Natural killer cell (primary cell): ENCODE data around the gene C7. TPM values are rescaled to one million over a fixed set of nuclear protein-coding genes. Genes with fewer than 3 reads are reported as not detected.
"Not testable (repeated sequence)": the region's sequence is repeated elsewhere in the genome, so short reads cannot be mapped to it uniquely, and the experiment has no call there.

Experiments
- ATAC-seq, 3 donors: fragments of 150-1000 bp in 2 of 3; fragments of 200-7000 bp in 1 of 3; cut with Tn5 transposase; 1 replicate in 1 of 3; 2 replicates in 2 of 3; pipeline ENCODE4 v1.10.0; 2021; ENCODE audit warnings: mild to moderate bottlenecking in 2 of 3, moderate library complexity in 2 of 3
- DNase-seq, 2 donors: peaks; one replicate each; pipeline versions ENCODE4 v3.0.0 to v3.0.0-alpha.2; 2013 to 2021; ENCODE audit warnings: mixed read lengths in 1 of 2
- H3K27ac ChIP-seq: one replicate; pipeline ENCODE4 v1.5.1; 2013; ENCODE audit warnings: mild to moderate bottlenecking, low read length
- H3K27me3 ChIP-seq: one replicate; pipeline ENCODE4 v1.6.1; 2013; ENCODE audit warnings: low read length; ENCODE audit not compliant: control insufficient read depth, insufficient read depth
- H3K36me3 ChIP-seq: one replicate; pipeline ENCODE4 v1.6.1; 2013; ENCODE audit warnings: low read length; ENCODE audit not compliant: control insufficient read depth, insufficient read depth
- H3K4me1 ChIP-seq: one replicate; pipeline ENCODE4 v1.6.1; 2013; ENCODE audit warnings: low read length; ENCODE audit not compliant: control insufficient read depth, insufficient read depth
- H3K4me3 ChIP-seq: one replicate; pipeline ENCODE4 v1.5.1; 2013; ENCODE audit warnings: low read length
- H3K9me3 ChIP-seq: one replicate; pipeline ENCODE4 v1.6.1; 2013; ENCODE audit warnings: low read length; ENCODE audit not compliant: control insufficient read depth, insufficient read depth
- H3K27ac Mint-ChIP-seq, 2 donors: one replicate each; pipeline ENCODE4 v1.8.0; 2022; ENCODE audit warnings: mild to moderate bottlenecking in 2 of 2, mixed read lengths in 2 of 2, moderate library complexity in 1 of 2
- H3K27me3 Mint-ChIP-seq, 2 donors: one replicate each; pipeline ENCODE4 v1.8.0; 2022; ENCODE audit warnings: low read depth in 2 of 2, mixed read lengths in 2 of 2
- H3K36me3 Mint-ChIP-seq: one replicate; pipeline ENCODE4 v1.8.0; 2022; ENCODE audit warnings: mixed read lengths
- H3K4me1 Mint-ChIP-seq, 2 donors: one replicate each; pipeline ENCODE4 v1.8.0; 2022; ENCODE audit warnings: mixed read lengths in 2 of 2
- H3K4me3 Mint-ChIP-seq: one replicate; pipeline ENCODE4 v1.8.0; 2022; ENCODE audit warnings: mild to moderate bottlenecking, moderate library complexity, mixed read lengths
- H3K9me3 Mint-ChIP-seq, 2 donors: one replicate each; pipeline ENCODE4 v1.8.0; 2022; ENCODE audit warnings: mixed read lengths in 2 of 2
- WGBS: methylation state at CpG from one replicate; pipeline ENCODE4 v1.1.7; 2013; ENCODE audit warnings: missing lambda C conversion rate; ENCODE audit not compliant: insufficient coverage; 5-methylcytosine and 5-hydroxymethylcytosine counted together
- intact Hi-C: fragments of 100-400 bp; cut with micrococcal nuclease; formaldehyde crosslinking; loops from one replicate; pipeline ENCODE4 v1.14.2; 2022
- total RNA-seq, 4 donors: library from RNA; stranded (reverse); fragments of 120-200 nt in 1 of 4; gene quantifications; one replicate each; pipeline versions ENCODE4 v1.2.3 to v1.2.4, GENCODE V29; 2013 to 2022
- TF ChIP-seq, protein P1 (sequence below): fragments of 200-600 bp; IDR thresholded peaks from one replicate; pipeline ENCODE4 v1.8.0; 2022; ENCODE audit warnings: antibody characterized with exemption

C7 gene
- total RNA-seq, 3 donors from 2014 or later (not counting 1 experiment from before 2014, with no cell fraction given) = not detected

DNA sequence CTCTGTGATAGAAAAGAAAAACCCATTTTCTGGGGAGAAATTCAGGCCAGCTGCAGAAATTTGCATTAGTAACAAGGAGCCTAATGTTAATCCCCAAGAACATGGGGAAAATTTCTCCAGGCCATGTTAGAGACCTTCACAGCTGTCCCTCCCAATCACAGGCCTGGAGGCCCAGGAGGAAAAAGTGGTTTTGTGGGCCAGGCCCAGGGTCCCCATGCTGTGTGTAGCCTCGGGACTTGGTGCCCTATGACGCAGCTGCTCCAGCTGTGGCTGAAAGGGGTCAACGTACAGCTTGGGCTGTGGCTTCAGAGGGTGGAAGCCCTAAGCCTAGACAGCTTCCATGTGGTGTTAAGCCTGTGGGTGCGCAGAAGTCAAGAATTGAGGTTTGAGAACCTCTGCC is 27.0 kb upstream of the C7 start:
- Histone ChIP-seq H3K36me3 (no peaks in the 10 kb centered on the region), H3K27me3 (no peaks in the 10 kb centered on the region), H3K9me3 (peaks cover 3% of the 10 kb centered on the region), H3K4me1 (no peaks in the 10 kb centered on the region), H3K27ac (no peak overlapping the region), H3K4me3 (no peak overlapping the region)
- H3K4me1 Mint-ChIP-seq = no peaks in the 10 kb centered on the region
- ATAC-seq (no peak), DNase-seq (no peak)
- intact Hi-C loops = no loop called here
- no peaks in the 10 kb centered on the region for H3K36me3 Mint-ChIP-seq
- no peak overlapping the region for H3K27ac Mint-ChIP-seq
- peaks cover 4 to 10% of the 10 kb centered on the region in 2 donors for H3K27me3 Mint-ChIP-seq
- H3K9me3 Mint-ChIP-seq = no peaks in the 10 kb centered on the region
- H3K4me3 Mint-ChIP-seq = no peak overlapping the region
- 84% methylated on average over 4 of the region's 4 CpGs for WGBS
- TF ChIP-seq, protein P1, sequence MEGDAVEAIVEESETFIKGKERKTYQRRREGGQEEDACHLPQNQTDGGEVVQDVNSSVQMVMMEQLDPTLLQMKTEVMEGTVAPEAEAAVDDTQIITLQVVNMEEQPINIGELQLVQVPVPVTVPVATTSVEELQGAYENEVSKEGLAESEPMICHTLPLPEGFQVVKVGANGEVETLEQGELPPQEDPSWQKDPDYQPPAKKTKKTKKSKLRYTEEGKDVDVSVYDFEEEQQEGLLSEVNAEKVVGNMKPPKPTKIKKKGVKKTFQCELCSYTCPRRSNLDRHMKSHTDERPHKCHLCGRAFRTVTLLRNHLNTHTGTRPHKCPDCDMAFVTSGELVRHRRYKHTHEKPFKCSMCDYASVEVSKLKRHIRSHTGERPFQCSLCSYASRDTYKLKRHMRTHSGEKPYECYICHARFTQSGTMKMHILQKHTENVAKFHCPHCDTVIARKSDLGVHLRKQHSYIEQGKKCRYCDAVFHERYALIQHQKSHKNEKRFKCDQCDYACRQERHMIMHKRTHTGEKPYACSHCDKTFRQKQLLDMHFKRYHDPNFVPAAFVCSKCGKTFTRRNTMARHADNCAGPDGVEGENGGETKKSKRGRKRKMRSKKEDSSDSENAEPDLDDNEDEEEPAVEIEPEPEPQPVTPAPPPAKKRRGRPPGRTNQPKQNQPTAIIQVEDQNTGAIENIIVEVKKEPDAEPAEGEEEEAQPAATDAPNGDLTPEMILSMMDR = no peak

DNA sequence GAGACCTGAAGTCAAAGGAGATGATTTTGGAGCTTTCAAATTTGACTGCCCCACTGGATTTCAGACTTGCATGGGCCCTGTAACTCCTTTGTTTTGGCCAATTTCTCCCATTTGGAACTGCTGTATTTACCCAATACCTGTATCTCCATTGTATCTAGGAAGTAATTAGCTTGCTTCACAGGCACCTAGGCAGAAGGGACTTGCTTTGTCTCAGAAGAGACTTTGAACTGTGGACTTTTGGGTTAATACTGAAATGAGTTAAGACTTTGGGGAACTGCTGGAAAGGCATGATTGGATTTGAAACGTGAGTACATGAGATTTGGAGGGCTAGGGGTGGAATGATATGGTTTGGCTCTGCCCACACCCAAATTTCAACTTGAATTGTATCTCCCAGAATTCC is 26.2 kb upstream of the C7 start:
- H3K4me1 ChIP-seq, intact Hi-C loops, H3K4me3 Mint-ChIP-seq, H3K9me3 Mint-ChIP-seq, H3K36me3 ChIP-seq, H3K4me3 ChIP-seq, ATAC-seq, H3K36me3 Mint-ChIP-seq, H3K9me3 ChIP-seq, H3K27ac ChIP-seq, DNase-seq, H3K27ac Mint-ChIP-seq, H3K27me3 ChIP-seq, H3K4me1 Mint-ChIP-seq: not testable (repeated sequence)
- WGBS = 86% methylated on average over 1 of the region's 1 CpG
- peaks cover 5 to 11% of the 10 kb centered on the region in 2 donors for H3K27me3 Mint-ChIP-seq

DNA sequence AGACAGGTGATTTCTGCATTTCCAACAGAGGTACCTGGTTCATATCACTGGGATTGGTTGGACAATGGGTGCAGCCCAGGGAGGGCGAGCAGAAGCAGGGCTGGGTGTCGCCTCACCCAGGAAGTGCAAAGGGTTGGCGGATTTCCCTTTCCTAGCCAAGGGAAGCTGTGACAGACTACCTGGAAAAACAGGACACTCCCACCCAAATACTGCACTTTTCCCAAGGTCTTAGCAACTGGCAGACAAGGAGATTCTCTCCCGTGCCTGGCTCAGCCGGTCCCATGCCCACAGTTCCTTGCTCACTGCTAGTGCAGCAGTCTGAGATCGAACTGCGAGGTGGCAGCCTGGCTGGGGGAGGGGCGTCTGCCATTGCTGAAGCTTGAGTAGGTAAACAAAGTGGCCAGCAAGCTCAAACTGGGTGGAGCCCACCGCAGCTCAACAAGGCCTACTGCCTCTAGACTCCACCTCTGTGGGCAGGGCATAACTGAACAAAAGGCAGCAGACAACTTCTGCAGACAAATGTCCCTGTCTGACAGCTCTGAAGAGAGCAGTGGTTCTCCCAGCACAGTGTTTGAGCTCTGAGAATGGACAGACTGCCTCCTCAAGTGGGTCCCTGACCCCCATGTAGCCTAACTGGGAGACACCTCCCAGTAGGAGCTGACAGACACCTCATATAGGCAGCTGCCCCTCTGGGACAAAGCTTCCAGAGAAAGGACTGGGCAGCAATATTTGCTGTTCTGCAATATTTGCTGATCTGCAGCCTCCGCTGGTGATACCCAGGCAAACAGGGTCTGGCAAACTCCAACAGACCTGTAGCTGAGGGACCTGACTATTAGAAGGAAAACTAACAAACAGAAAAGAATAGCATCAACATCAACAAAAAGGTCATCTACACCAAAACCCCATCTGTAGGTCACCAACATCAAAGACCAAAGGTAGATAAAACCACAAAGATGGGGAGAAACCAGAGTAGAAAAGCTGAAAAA is 13.6 kb upstream of the C7 start:
- H3K27ac Mint-ChIP-seq, H3K4me1 ChIP-seq, H3K36me3 Mint-ChIP-seq, H3K9me3 ChIP-seq, DNase-seq, ATAC-seq, H3K9me3 Mint-ChIP-seq, H3K27me3 ChIP-seq, intact Hi-C loops, H3K4me1 Mint-ChIP-seq, H3K4me3 ChIP-seq, H3K27ac ChIP-seq, H3K36me3 ChIP-seq, H3K4me3 Mint-ChIP-seq: not testable (repeated sequence)
- WGBS = 85% methylated on average over 10 of the region's 10 CpGs
- peaks cover 6 to 16% of the 10 kb centered on the region in 2 donors for H3K27me3 Mint-ChIP-seq

DNA sequence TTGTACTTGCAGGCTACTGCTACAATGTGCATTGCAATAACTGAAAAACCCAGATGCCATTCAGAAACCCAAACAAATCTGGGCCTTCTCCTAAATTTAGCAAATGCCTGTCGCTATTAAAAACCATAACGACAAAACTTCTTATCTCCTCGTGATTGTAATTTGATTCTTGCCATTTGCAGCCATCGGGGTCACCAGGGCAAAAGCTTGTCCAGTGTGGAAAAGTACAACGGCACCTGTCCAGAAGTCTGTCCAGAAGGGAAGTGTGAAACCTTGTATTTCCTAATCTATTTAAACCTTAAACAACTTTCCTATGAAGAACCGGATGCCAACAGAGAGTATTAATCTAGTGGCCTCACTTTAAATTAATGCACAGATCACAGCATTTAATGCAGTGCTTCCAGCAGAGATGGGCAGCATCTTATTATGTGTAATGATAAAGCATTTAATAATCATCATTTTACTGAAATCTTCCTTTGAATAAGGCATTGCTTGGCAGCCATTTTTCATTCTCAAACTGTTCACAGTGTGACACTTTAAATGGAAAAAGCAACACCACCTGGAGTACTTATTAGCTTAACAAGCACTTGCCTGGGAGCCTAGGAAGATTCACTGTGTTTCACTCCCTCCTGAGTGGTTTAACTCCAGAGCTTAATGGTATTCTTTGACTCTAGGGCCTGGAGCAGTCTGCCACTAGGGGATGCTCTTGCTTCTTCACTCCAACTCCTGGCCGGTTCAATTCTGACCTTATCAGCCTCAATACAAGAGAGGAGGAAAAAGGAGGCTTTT is 4.9 kb upstream of the C7 start:
- Histone ChIP-seq H3K4me1 (no peaks in the 10 kb centered on the region), H3K9me3 (no peaks in the 10 kb centered on the region), H3K27me3 (no peaks in the 10 kb centered on the region), H3K27ac (no peak overlapping the region), H3K4me3 (no peak overlapping the region), H3K36me3 (no peaks in the 10 kb centered on the region)
- intact Hi-C loops = no loop called here
- WGBS = 85% methylated on average over 6 of the region's 7 CpGs
- peak in 1 of 2 donors; percentile 43 for DNase-seq
- TF ChIP-seq, protein P1 = peak; percentile 53
- Mint-ChIP-seq H3K4me3 (no peak overlapping the region), H3K27me3 (peaks cover 11 to 12% of the 10 kb centered on the region in 2 donors), H3K27ac (no peak overlapping the region), H3K36me3 (peaks cover 1% of the 10 kb centered on the region), H3K9me3 (no peaks in the 10 kb centered on the region), H3K4me1 (peaks cover 0 to 3% of the 10 kb centered on the region in 2 donors)
- ATAC-seq = peak in 1 of 3 donors; percentile 64
